HG03159 (cell line): ENCODE results near the gene HOPX.
"Not testable (repeated sequence)": the region's sequence is repeated elsewhere in the genome, so short reads cannot be mapped to it uniquely, and the experiment has no call there.

Source experiments
- ATAC-seq: cut with Tn5 transposase; IDR thresholded peaks from one replicate; pipeline ENCODE4 v1.9.1; 2021; ENCODE audit warnings: mild to moderate bottlenecking, moderate library complexity; ENCODE audit not compliant: unreplicated experiment

HOPX gene

GRCh38 chr4:56630876-56631666 lies 50.0 kb downstream of the HOPX start:
- no peak for ATAC-seq

DNA sequence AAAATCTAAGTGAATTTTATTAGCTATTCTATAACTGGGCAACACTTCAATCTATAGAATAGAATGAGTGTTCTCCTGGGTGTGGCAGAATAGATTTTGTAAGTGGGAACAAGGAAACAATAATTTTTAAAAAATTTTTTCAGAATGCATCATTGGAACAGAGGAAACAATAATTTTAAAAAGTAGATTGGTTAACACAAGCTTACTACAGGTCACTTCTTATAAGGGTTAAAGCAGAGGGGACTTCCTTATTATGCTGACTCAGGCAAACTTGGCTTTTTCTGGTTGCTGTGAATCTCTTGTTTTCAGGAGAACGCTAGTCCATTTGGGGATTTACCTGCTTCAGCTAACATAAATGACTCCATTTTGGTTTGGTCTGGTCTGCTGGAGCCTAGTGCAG lies 52.5 kb downstream of the HOPX start:
- ATAC-seq = no peak

DNA sequence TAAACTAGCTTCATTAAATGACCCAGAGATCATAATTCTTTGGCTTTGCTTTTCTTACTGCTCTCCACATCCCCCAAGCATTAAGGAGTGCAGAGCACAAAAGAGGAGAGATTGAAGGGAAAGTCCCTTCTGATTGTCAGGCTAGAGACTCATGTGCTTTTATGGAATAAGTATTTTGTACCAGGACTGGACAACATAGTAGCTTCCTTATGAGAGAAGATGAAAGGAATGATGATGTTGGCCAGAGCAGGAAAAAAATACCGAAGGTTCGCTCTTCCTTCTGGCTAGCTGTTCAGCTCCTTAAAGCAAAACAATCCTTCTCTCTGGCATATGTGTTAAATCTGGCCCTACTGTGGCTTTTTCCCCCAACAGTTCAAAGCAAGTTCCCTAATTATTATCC lies 53.1 kb downstream of the HOPX start:
- ATAC-seq = no peak

- ATAC-seq = no peak
Measured at GRCh38 chr4:56627375-56627774, 53.7 kb downstream of the HOPX start.

GRCh38 chr4:56626963-56627362 lies 54.1 kb downstream of the HOPX start:
- ATAC-seq = no peak

DNA sequence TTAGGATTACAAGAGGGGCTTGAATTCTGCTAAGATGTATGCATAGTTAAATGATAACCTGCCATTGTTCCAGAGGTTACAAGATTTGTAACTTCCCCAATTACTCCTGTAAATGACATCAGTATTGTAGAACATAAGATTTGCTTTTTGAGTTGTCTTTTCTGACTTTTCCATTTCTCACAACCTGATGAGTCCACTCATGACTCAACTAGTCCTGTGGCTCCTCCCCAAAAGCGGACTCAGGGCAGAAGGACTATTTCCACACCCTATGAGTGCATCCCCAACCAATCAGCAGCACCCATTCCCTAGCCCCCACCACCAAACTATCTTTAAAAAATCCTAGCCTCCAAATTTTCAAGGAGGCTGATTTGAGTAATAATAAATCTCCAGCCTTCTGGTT lies 54.7 kb downstream of the HOPX start:
- ATAC-seq = no peak

GRCh38 chr4:56622176-56622575 lies 58.9 kb downstream of the HOPX start:
- ATAC-seq = no peak

- no peak for ATAC-seq
Measured at GRCh38 chr4:56619816-56620215, 61.3 kb downstream of the HOPX start.

GRCh38 chr4:56619160-56619559 lies 61.9 kb downstream of the HOPX start:
- ATAC-seq = peak; percentile 84

- no peak for ATAC-seq
Measured at GRCh38 chr4:56618734-56619133, 62.4 kb downstream of the HOPX start.

DNA sequence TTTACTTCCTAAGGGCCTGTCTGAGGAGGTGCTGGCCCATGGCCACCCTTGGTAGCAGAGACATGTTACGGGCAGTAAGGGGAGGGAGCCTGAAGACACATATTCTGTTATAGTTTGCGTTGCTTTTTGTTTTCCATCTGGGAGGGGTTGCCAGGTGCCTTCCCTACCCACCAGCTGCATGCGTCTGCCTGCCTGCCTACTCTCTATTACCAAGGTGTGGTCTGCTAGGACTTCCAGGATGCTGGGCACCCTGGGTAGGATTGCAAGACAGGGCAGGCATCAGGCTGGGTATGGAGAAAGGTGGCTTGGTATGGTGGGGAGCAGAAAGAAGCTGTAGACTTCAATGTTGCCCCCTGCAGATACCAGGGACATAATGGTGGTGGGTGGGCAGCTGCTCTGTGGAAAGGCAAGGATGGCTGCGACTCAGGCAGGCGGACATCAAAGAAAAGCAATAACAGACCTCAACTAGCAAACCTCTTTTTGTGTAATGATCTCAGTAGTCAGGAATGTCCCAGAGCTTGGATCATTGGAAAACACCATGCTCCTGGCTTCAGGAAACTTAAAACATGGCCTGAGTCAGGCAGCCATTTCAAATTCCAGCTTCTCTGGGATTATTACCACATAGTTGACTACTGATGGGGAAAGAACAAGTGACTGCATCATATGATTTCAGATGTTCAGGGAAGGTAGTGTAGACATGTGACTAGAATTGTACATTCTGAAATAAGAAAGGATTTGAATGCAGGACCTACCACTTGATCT lies 67.8 kb downstream of the HOPX start:
- ATAC-seq = no peak

DNA sequence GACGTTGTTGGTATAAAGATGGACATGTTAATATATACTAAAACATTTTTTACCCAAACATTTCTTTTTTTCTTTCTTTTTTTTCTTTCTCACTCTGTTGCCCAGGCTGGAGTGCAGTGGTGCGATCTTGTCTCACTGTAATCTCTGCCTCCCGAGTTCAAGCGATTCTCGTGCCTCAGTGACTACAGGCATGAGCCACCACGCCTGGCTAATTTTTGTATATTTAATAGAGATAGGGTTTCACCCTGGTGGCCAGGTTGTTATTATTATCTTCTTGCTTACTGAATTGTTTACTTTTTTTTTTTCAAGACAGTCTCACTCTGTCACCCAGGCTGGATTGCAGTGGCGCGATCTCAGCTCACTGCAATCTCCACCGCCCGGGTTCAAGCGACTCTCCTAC lies 68.8 kb downstream of the HOPX start:
- no peak for ATAC-seq

GRCh38 chr4:56611501-56611900 lies 69.6 kb downstream of the HOPX start:
- no peak for ATAC-seq

DNA sequence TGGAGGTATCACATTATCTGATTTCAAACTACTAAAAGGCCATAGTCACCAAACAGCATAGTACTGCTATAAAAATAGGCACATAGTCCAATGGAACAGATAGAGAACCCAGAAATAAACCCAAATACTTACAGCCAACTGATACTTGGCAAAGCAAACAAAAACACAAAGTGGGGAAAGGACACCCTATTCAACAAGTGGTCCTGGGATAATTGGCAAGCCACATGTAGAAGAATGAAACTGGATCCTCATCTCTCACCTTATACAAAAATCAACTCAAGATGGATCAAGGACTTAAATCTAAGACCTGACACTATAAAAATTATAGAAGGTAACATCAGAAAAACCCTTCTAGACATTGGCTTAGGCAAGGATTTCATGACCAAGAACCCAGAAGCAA lies 70.9 kb downstream of the HOPX start:
- ATAC-seq = not testable (repeated sequence)

DNA sequence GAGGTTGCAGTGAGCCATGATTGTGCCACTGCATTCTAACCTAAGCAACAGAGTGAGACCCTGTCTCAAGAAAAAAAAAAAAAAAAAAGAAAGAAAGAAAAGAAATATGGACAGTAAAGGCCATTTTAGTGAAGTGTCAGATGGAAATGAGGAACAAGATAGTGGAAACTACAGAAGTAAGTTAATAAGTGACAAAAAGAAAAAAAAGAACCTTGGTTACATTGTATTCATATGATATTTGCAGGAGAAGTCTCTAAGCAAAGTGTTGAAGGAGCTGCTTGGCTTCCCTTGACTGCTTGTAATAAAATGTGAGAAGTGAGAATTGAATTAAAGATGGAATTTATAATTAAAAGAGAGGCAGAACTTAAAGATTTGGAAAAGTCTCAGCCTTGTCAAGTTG lies 73.2 kb downstream of the HOPX start:
- no peak for ATAC-seq

- no peak for ATAC-seq
Measured at GRCh38 chr4:56606385-56606784, 74.7 kb downstream of the HOPX start.

DNA sequence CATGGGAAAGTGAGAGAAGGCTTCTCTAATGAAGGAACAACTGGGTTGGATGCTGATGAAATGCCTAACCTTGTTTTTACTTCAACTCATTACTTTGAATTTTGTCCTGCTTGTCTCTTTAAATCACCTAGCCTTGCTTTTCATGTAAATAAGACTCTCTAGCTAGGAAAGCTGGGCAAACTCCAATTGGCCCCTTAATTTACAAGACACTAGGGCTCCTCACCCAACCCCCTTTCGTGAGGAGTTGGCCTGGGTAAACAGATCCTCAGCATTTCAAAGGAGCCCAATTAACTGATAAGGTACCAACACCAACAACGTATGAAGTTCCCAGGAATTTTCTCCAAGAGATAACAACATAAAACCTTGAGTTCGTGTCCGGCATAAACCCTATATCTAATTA lies 75.6 kb downstream of the HOPX start:
- ATAC-seq = not testable (repeated sequence)

- ATAC-seq = no peak
Measured at GRCh38 chr4:56603297-56603696, 77.8 kb downstream of the HOPX start.
